HEK293T (cell line): ENCODE data around the gene CFAP70.

Experiments
- FOXA1 ChIP-seq: fragments of 450-650 bp; IDR thresholded peaks from 2 replicates; pipeline ENCODE4 v1.6.1; 2016; ENCODE audit warnings: mild to moderate bottlenecking
- FOXM1 ChIP-seq: fragments of 450-650 bp; IDR thresholded peaks from 2 replicates; pipeline ENCODE4 v1.6.1; 2017; ENCODE audit warnings: mild to moderate bottlenecking, borderline replicate concordance
- HDGF ChIP-seq: fragments of 450-650 bp; IDR thresholded peaks from 2 replicates; pipeline ENCODE4 v1.6.1; 2017; ENCODE audit warnings: antibody characterized with exemption, borderline replicate concordance
- SUZ12 ChIP-seq: fragments of 450-650 bp; IDR thresholded peaks from 2 replicates; pipeline ENCODE4 v1.6.1; 2016; ENCODE audit warnings: mild to moderate bottlenecking

GRCh38 chr10:73234695-73235094, 124.0 kb downstream of the CFAP70 start:
- TF ChIP-seq FOXM1 (no peak), FOXA1 (no peak), SUZ12 (no peak), HDGF (no peak)
